ENCODE data around the gene RGS13.

The RGS13 gene

DNA sequence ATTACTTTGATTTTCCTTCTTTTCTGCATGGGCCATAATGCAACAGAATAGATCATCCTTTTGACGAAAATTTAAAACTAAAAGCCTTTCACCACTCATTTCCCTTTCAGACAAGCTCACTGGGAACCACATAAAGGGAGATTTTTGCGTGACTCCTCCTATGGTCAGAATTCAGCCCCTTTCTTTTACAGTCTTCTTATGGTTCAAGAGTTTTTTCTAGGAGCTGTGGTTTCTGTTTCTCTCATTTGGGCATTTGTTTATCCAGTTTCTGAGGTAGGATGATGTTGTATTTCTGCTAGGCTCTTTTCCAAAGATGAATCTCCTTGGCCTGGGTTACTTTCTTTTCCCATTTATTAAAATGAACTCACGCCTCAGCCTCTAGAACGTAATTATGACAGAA lies 43.4 kb upstream of the RGS13 start:
- Histone ChIP-seq H3K27ac (replicated peaks) (no peak overlapping the region), H3K27me3 (ENCODE audit: insufficient read depth, poor library complexity, severe bottlenecking) (no peaks in the 10 kb centered on the region), H3K4me3 (replicated peaks; ENCODE audit: insufficient read depth, low read length) (no peak overlapping the region)
- TF ChIP-seq POLR2AphosphoS5 (IDR thresholded peaks at IDR 0.05; ENCODE audit: low read depth) (no peak), GABPA (IDR thresholded peaks at IDR 0.05; ENCODE audit: low read depth) (no peak), SPI1 (IDR thresholded peaks at IDR 0.05; ENCODE audit: borderline replicate concordance, low read depth) (no peak)
- TF ChIP-seq, protein P1, sequence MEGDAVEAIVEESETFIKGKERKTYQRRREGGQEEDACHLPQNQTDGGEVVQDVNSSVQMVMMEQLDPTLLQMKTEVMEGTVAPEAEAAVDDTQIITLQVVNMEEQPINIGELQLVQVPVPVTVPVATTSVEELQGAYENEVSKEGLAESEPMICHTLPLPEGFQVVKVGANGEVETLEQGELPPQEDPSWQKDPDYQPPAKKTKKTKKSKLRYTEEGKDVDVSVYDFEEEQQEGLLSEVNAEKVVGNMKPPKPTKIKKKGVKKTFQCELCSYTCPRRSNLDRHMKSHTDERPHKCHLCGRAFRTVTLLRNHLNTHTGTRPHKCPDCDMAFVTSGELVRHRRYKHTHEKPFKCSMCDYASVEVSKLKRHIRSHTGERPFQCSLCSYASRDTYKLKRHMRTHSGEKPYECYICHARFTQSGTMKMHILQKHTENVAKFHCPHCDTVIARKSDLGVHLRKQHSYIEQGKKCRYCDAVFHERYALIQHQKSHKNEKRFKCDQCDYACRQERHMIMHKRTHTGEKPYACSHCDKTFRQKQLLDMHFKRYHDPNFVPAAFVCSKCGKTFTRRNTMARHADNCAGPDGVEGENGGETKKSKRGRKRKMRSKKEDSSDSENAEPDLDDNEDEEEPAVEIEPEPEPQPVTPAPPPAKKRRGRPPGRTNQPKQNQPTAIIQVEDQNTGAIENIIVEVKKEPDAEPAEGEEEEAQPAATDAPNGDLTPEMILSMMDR (IDR thresholded peaks at IDR 0.05; ENCODE audit: insufficient read depth, low read length): no peak
- TF ChIP-seq, protein P2, sequence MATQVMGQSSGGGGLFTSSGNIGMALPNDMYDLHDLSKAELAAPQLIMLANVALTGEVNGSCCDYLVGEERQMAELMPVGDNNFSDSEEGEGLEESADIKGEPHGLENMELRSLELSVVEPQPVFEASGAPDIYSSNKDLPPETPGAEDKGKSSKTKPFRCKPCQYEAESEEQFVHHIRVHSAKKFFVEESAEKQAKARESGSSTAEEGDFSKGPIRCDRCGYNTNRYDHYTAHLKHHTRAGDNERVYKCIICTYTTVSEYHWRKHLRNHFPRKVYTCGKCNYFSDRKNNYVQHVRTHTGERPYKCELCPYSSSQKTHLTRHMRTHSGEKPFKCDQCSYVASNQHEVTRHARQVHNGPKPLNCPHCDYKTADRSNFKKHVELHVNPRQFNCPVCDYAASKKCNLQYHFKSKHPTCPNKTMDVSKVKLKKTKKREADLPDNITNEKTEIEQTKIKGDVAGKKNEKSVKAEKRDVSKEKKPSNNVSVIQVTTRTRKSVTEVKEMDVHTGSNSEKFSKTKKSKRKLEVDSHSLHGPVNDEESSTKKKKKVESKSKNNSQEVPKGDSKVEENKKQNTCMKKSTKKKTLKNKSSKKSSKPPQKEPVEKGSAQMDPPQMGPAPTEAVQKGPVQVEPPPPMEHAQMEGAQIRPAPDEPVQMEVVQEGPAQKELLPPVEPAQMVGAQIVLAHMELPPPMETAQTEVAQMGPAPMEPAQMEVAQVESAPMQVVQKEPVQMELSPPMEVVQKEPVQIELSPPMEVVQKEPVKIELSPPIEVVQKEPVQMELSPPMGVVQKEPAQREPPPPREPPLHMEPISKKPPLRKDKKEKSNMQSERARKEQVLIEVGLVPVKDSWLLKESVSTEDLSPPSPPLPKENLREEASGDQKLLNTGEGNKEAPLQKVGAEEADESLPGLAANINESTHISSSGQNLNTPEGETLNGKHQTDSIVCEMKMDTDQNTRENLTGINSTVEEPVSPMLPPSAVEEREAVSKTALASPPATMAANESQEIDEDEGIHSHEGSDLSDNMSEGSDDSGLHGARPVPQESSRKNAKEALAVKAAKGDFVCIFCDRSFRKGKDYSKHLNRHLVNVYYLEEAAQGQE (IDR thresholded peaks at IDR 0.05; ENCODE audit: insufficient replicate concordance, low read depth): no peak
- DNase-seq (ENCODE audit: low read depth in 1 of 2, low spot score in 1 of 2): no peak

DNA sequence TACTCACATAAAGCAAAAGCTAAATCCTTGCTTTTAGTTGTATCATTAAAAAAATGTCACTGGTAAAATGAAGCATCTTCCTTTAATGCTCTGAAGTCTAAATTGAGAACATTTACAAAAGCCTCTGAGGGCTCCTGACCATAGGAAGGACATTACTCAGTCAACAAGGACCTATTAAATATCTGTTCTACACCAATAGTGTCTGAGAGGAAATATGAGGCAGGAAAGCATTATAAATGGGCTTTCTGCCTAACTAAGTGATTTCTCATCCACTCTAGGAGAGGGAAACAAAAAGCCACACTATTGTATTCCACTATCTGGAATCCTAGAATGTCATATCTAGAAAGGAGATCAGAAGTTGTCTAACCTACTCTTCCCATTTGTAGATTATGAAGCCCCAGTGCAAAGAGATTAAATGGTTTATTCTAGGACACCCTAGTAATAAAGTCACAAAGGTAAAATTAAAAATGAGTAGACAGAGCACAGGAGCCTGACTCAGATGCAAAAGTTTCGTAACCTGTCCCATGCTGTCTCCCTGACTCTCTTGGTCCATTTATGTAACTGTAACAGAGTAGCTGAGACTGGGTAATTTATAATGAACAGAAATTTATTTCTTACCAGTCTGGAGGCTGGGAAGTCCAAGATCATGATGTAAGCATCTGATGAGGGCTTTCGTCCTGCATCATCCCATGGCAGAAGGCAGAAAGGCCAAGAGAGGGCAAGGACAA lies 42.8 kb upstream of the RGS13 start:
- Histone ChIP-seq H3K27me3 (ENCODE audit: insufficient read depth, poor library complexity, severe bottlenecking) (no peaks in the 10 kb centered on the region), H3K27ac (replicated peaks) (no peak overlapping the region), H3K4me3 (replicated peaks; ENCODE audit: insufficient read depth, low read length) (no peak overlapping the region)
- TF ChIP-seq, protein P2 (IDR thresholded peaks at IDR 0.05; ENCODE audit: insufficient replicate concordance, low read depth): no peak
- TF ChIP-seq, protein P1 (IDR thresholded peaks at IDR 0.05; ENCODE audit: insufficient read depth, low read length): no peak
- TF ChIP-seq POLR2AphosphoS5 (IDR thresholded peaks at IDR 0.05; ENCODE audit: low read depth): no peak
- TF ChIP-seq GABPA (IDR thresholded peaks at IDR 0.05; ENCODE audit: low read depth): no peak
- DNase-seq (ENCODE audit: low read depth in 1 of 2, low spot score in 1 of 2): no peak

DNA sequence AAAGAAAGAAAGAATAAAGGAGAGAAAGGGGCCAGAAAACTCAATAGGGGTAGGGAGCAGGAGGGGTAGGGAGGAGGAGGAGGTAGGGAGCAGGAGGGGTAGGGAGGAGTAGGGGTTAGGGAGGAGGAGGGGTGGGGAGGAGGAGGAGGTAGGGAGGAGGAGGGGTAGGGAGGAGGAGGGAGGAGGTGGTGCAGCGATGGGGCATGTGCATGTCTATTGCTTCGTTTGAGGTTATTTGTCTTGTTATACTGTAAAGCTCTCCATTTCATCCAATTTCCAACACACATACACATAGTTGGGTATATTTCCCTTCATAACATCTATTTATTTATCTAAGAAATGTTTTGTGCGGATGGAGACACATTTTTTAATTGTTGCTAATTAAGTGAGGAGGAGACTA lies 40.6 kb upstream of the RGS13 start:
- Histone ChIP-seq H3K4me3 (replicated peaks; ENCODE audit: insufficient read depth, low read length) (no peak overlapping the region), H3K27me3 (ENCODE audit: insufficient read depth, poor library complexity, severe bottlenecking) (no peaks in the 10 kb centered on the region), H3K27ac (replicated peaks) (no peak overlapping the region)
- DNase-seq (ENCODE audit: low read depth in 1 of 2, low spot score in 1 of 2): no peak
- no peak for TF ChIP-seq GABPA (IDR thresholded peaks at IDR 0.05; ENCODE audit: low read depth)
- no peak for TF ChIP-seq POLR2AphosphoS5 (IDR thresholded peaks at IDR 0.05; ENCODE audit: low read depth)
- TF ChIP-seq, protein P2 (IDR thresholded peaks at IDR 0.05; ENCODE audit: insufficient replicate concordance, low read depth): no peak
- no peak for TF ChIP-seq SPI1 (IDR thresholded peaks at IDR 0.05; ENCODE audit: borderline replicate concordance, low read depth)
- TF ChIP-seq, protein P1 (IDR thresholded peaks at IDR 0.05; ENCODE audit: insufficient read depth, low read length): no peak

Measured in HL-60 (cell line).